UCSD-AML1 (cell line): ENCODE data around the gene TMEM235.

Source experiments
- DNase-seq: peaks from one replicate; lab custom pipeline; 2025; ENCODE audit not compliant: unreplicated experiment; lab: John Stamatoyannopoulos, UW

TMEM235 gene

GRCh38 chr17:78269955-78270381 is 38.5 kb downstream of the TMEM235 start:
- DNase-seq = no peak

- DNase-seq = no peak
Measured at GRCh38 chr17:78271419-78272170, 40.2 kb downstream of the TMEM235 start.

- no peak for DNase-seq
Measured at GRCh38 chr17:78272181-78272913, 40.9 kb downstream of the TMEM235 start.

- DNase-seq = no peak
Measured at GRCh38 chr17:78272914-78273258, 41.5 kb downstream of the TMEM235 start.

GRCh38 chr17:78273813-78274212 is 42.4 kb downstream of the TMEM235 start:
- no peak for DNase-seq

- DNase-seq = no peak
Measured at GRCh38 chr17:78275355-78275754, 43.9 kb downstream of the TMEM235 start.

GRCh38 chr17:78276098-78276887 is 44.9 kb downstream of the TMEM235 start:
- no peak for DNase-seq

- no peak for DNase-seq
Measured at GRCh38 chr17:78278139-78278741, 46.8 kb downstream of the TMEM235 start.

GRCh38 chr17:78279360-78279990 is 48.0 kb downstream of the TMEM235 start:
- no peak for DNase-seq

GRCh38 chr17:78281249-78281845 is 49.9 kb downstream of the TMEM235 start:
- no peak for DNase-seq

GRCh38 chr17:78284146-78284545 is 52.7 kb downstream of the TMEM235 start:
- no peak for DNase-seq

- no peak for DNase-seq
Measured at GRCh38 chr17:78289004-78289403, 57.6 kb downstream of the TMEM235 start.

- DNase-seq = peak; percentile 77
Measured at GRCh38 chr17:78289802-78290363, 58.5 kb downstream of the TMEM235 start.
